Urinary bladder (tissue), 4 donors: ENCODE results near the gene PFDN2. TPM values are rescaled to one million over a fixed set of nuclear protein-coding genes. Genes with fewer than 3 reads are reported as not detected.
A peak's percentile ranks its signal among the peaks of the same experiment; 100 is the strongest.

Source experiments
- DNase-seq: peaks from one replicate; pipeline ENCODE4 v3.0.0-alpha.2; 2015; ENCODE audit errors: extremely low spot score
- H3K27ac ChIP-seq: one replicate; pipeline ENCODE4 v1.5.1; 2013; ENCODE audit warnings: low read depth, mild to moderate bottlenecking, moderate library complexity
- H3K36me3 ChIP-seq: one replicate; pipeline ENCODE4 v1.6.1; 2013; ENCODE audit warnings: mild to moderate bottlenecking, moderate library complexity; ENCODE audit not compliant: insufficient read depth
- H3K4me1 ChIP-seq: one replicate; pipeline ENCODE4 v1.6.1; 2013; ENCODE audit warnings: mild to moderate bottlenecking, moderate library complexity; ENCODE audit not compliant: insufficient read depth
- H3K4me3 ChIP-seq: one replicate; pipeline ENCODE4 v1.5.1; 2013; ENCODE audit warnings: low read depth, low read length
- WGBS: extraction: QIAGEN DNeasy Blood & Tissue Kit; methylation state at CpG from one replicate; pipeline ENCODE4 v1.1.7; 2013; 5-methylcytosine and 5-hydroxymethylcytosine counted together
- polyA plus RNA-seq: library from polyadenylated mRNA; stranded (reverse); fragments of 200-250 nt; gene quantifications from one replicate; pipeline ENCODE4 v1.2.3, GENCODE V29; 2013
- total RNA-seq: library from RNA; depleted of rRNA; stranded (reverse); fragments of >200 nt; gene quantifications from one replicate; pipeline ENCODE4 v1.2.3, GENCODE V29; 2014
- donor health status: healthy with polysubstance abuse.
- donor health status: healthy.

PFDN2 gene, protein sequence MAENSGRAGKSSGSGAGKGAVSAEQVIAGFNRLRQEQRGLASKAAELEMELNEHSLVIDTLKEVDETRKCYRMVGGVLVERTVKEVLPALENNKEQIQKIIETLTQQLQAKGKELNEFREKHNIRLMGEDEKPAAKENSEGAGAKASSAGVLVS
- 9.8 TPM for total RNA-seq
- polyA plus RNA-seq: 108 TPM

DNA sequence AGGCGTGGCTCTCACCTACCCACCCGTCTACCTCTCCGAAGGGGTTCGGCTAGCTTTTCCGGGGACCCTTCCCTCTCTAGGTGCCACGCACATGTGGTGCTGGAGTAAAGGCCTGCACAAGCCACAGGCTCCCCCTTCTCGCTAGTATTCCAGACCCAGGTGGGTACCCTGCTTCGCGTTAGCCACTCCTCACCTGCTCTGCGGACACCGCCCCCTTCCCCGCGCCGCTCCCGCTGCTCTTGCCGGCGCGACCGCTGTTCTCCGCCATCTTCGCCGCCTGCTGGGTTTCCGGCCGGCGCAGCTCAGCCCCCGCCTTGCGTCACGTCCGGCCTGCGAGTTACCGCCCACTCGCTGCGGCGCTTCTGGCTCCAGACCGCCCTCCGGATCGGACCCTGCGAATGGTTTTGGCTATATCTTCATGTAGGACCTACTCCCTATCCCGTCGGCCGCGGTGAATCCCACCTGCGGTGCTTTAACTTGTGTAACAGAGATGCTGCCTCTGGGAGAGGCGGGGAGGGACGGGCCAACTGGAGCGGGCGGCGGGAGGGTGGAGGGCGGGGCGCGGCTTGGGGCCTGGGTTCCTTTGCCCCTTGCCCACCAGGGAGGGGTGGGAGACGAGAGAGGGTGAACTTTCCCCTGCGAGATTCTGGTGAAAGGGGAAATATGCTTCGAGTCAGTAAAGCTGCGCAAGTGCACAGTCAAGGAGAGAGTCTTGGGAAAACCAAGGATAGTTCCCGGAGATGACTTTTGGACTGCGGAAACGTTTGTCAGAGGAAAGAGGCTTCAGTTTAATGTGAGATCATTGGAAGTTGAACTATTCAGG is at the start of gene PFDN2, which contains the start of gene NIT1:
Gene PFDN2 (minus strand): TSS at position 279 of the 823 bp plus-strand sequence. CDS start 11 bp downstream, at position 268.
Gene NIT1 (plus strand): TSS at position 347 of the 823 bp plus-strand sequence. CDS start 72 bp downstream, at position 419.
- Histone ChIP-seq H3K4me1 (peaks cover 3% of the 10 kb centered on the region), H3K4me3 (peak within 1 kb of the TSS; percentile 64), H3K27ac (peak within 1 kb of the TSS; percentile 91), H3K36me3 (peaks cover 1% of the 10 kb centered on the region)
- WGBS: under 1% methylated on average over 58 of the region's 58 CpGs
- DNase-seq: no peak

DNA sequence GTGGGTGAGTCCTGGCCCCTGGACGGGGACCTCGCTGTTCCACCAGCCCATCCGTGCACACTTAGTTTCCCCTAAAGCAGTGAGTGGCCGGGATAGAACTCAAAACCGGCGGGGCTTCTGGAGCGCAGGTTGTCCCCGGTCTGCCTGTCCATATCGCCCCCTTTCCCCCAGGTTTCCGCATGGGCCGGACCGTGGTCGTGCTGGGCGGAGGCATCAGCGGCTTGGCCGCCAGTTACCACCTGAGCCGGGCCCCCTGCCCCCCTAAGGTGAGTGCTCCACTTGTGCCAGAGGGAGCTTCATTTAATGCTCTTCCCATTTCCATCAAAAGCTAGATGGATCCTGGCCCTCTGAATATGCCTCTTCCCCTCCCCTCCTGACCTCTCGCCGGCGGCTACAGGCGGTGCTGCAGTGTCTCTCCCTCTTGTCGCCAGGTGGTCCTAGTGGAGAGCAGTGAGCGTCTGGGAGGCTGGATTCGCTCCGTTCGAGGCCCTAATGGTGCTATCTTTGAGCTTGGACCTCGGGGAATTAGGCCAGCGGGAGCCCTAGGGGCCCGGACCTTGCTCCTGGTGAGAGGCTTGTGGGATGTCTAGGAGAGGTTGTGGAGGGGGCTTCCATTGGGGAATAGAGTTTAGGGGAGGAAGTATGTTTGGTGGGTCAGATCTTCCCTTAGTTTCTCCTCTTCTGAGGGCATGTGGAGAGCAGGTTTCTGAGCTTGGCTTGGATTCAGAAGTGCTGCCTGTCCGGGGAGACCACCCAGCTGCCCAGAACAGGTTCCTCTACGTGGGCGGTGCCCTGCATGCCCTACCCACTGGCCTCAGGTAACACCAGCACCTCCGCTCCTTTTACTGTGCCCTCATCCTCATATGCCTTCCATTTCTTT is 49.1 kb upstream of the PFDN2 start:
- peaks cover 4% of the 10 kb centered on the region for H3K36me3 ChIP-seq
- no peak for DNase-seq
- WGBS: 6% methylated on average over 33 of the region's 33 CpGs
- H3K4me3 ChIP-seq: peak overlapping the region; percentile 60
- no peaks in the 10 kb centered on the region for H3K4me1 ChIP-seq
- peak overlapping the region; percentile 47 for H3K27ac ChIP-seq

DNA sequence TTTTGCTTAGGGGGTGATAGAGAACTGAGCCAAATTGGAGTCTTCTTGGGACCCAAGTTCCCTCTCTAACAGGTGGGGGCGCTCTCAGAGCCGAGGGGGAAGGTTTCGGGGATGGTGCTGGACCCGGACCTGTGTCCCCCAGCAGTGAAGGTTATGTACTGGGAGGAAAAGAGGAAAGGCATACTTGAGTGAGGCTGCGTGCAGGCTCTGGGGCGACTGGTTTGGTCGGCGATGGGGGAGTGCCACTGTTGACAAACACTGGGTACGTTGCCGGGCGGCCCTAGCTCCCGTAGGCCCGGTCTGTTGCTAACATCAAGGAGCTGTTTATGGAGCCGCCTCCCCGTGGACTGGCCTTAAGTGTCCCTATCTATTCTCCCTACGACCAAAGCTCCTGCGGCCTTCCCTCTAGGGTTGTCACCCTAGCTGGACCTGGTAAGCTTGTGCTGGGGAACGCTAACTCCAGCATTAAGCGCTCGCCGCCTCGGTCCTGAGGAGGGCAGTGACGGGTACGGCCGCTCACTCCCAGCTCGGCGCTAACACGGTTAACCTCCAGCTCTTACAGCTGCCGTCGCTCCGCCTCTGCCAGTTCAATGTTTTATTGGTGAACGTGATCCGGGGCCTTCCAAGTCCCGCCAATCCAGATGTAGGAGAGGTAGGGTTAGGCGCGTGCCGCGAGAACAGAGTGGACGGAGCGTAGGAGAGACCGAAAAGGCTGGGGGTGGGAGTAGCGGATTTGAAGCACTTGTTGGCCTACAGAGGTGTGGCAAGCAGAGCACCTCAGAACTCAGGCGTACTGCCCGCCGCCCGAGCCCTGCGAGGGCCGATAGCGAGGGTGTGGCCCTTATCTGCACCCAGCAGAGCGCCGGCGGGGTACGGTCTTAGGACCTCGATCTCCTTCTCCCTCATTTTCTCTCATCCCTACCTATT is 48.2 kb upstream of the PFDN2 start, which contains the start of gene PPOX:
Gene PPOX (plus strand): TSS at position 685 of the 927 bp plus-strand sequence. CDS start 422 bp downstream, outside the sequence.
- H3K36me3 ChIP-seq: no peaks in the 10 kb centered on the region
- peak; percentile 99 for DNase-seq
- WGBS: under 1% methylated on average over 54 of the region's 54 CpGs

DNA sequence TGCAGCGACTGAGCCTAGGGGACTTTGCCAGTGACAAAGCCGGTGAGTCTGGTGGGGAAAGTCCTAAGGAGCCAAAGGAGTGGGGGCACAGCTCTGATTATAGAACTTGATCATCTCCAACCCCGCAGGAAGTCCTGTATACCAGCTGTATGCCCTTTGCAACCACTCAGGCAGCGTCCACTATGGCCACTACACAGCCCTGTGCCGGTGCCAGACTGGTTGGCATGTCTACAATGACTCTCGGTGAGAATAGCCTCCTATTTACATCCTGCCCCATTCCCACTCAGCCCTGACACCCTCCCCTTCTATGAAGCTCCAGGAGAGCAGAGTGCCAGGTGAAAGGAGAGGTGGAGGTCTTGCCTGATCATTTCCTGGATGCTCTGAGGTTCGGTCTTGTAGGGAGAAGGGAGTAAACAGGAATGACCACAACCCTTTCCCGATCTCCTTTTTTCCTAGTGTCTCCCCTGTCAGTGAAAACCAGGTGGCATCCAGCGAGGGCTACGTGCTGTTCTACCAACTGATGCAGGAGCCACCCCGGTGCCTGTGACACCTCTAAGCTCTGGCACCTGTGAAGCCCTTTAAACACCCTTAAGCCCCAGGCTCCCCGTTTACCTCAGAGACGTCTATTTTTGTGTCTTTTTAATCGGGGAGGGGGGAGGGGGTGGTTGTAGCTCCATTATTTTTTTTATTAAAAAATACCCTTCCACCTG is 47.2 kb upstream of the PFDN2 start:
- no peak for DNase-seq

More for the DNA sequence above, 48.2 kb upstream of the PFDN2 start, which contains the start of gene PPOX:
- H3K27ac ChIP-seq: peak within 1 kb of the TSS; percentile 89
- peak within 1 kb of the TSS; percentile 60 for H3K4me3 ChIP-seq
- H3K4me1 ChIP-seq: no peaks in the 10 kb centered on the region

DNA sequence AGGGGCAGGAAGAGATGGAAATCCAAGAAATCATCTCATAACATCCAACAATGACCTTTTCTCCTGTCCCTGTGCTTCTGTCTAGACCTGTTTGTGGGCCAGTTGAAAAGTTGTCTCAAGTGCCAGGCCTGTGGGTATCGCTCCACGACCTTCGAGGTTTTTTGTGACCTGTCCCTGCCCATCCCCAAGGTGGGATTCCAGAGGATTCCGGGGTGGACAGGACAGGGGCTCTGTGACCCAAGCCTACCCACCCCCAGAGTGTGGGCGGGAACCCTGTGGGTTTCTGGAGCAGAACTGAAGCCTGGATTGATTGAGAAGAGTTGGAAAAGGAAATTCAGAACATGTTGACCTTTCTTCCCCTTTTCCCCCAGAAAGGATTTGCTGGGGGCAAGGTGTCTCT is 46.0 kb upstream of the PFDN2 start:
- no peak for DNase-seq
- 93% methylated on average over 5 of the region's 5 CpGs for WGBS
- Histone ChIP-seq H3K4me1 (no peaks in the 10 kb centered on the region), H3K27ac (no peak overlapping the region), H3K4me3 (no peak overlapping the region), H3K36me3 (no peaks in the 10 kb centered on the region)

More for the DNA sequence above, 47.2 kb upstream of the PFDN2 start:
- Histone ChIP-seq H3K4me1 (no peaks in the 10 kb centered on the region), H3K27ac (peak overlapping the region; percentile 89), H3K4me3 (no peak overlapping the region), H3K36me3 (no peaks in the 10 kb centered on the region)
- 64% methylated on average over 14 of the region's 14 CpGs for WGBS

DNA sequence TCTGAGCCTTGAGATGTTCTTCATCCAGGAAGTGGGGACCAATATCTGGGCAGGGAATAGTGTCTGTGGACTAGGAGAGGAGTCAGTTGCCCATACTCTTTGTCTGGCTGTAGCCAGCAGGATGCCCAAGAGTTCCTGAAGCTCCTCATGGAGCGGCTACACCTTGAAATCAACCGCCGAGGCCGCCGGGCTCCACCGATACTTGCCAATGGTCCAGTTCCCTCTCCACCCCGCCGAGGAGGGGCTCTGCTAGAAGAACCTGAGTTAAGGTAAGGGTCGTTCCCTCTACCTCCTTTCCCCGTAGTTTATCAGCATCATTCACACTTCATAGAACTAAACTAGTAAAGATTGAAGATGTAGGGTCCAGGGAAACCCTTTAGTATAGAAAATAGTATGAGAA is 45.0 kb upstream of the PFDN2 start:
- no peak for DNase-seq
- Histone ChIP-seq H3K4me1 (no peaks in the 10 kb centered on the region), H3K4me3 (no peak overlapping the region), H3K27ac (no peak overlapping the region), H3K36me3 (no peaks in the 10 kb centered on the region)
- WGBS: 94% methylated on average over 10 of the region's 10 CpGs

DNA sequence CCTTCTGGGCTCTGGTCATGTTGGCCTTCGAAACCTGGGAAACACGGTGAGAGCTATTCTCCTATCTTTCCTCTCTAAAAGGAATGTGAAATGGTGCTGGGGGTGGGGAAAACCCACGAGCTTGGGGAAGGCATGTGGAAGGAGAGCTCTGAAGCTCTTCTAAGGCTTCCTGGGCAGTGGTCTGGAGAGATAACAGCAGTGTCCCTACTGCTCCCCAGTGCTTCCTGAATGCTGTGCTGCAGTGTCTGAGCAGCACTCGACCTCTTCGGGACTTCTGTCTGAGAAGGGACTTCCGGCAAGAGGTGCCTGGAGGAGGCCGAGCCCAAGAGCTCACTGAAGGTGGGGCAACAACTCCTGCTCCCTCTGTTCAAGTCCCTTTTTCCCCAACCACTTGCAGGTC is 44.2 kb upstream of the PFDN2 start:
- H3K4me1 ChIP-seq: no peaks in the 10 kb centered on the region
- no peak for DNase-seq
- H3K4me3 ChIP-seq: no peak overlapping the region
- no peaks in the 10 kb centered on the region for H3K36me3 ChIP-seq
- 82% methylated on average over 7 of the region's 7 CpGs for WGBS
- no peak overlapping the region for H3K27ac ChIP-seq

DNA sequence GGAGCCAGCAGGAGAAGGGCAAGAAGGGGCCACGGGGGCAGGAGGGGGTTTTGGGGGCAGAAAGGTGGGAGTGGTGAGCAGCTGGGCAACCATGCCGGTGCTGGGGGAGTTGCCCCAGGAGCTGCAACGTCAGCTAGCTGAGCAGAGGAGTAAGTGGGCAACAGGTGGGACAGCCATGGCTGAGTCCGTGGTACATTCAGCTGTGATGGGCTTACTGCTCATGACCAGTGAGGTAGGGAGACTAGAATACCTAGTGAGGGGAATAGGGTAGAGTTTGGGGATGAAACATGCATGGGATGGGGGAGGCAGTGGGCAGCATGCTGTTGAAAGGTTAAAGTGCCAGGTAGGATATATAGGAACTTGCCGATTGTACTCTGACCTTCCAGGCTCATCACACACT is 43.8 kb upstream of the PFDN2 start:
- DNase-seq: no peak
- Histone ChIP-seq H3K27ac (no peak overlapping the region), H3K36me3 (no peaks in the 10 kb centered on the region), H3K4me1 (no peaks in the 10 kb centered on the region), H3K4me3 (no peak overlapping the region)
- WGBS: 87% methylated on average over 5 of the region's 5 CpGs

DNA sequence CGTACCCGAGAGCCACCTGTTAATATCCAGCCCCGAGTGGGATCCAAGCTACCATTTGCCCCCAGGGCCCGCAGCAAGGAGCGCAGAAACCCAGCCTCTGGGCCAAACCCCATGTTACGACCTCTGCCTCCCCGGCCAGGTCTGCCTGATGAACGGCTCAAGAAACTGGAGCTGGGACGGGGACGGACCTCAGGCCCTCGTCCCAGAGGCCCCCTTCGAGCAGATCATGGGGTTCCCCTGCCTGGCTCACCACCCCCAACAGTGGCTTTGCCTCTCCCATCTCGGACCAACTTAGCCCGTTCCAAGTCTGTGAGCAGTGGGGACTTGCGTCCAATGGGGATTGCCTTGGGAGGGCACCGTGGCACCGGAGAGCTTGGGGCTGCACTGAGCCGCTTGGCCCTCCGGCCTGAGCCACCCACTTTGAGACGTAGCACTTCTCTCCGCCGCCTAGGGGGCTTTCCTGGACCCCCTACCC is 42.9 kb upstream of the PFDN2 start:
- Histone ChIP-seq H3K4me1 (no peaks in the 10 kb centered on the region), H3K36me3 (no peaks in the 10 kb centered on the region), H3K4me3 (no peak overlapping the region), H3K27ac (no peak overlapping the region)
- no peak for DNase-seq
- 92% methylated on average over 22 of the region's 22 CpGs for WGBS

DNA sequence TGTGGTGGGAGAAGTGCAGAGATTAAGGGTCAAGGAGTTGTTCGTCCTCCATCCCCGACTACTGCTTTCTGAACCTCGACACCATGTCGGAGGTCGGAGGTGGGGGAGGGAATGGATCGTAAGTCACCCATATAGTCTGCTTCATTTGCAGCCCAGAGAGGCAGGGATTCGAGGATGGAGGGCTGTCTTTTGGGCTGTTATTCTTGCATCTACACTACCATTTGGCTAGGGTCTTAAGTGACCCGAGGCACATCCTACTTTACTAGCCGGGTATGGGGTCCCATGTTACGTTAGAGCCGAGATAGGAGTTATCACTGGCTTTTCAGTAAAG is 42.0 kb upstream of the PFDN2 start:
- WGBS: 4% methylated on average over 11 of the region's 11 CpGs
- DNase-seq: no peak
- Histone ChIP-seq H3K4me3 (peak overlapping the region; percentile 94), H3K27ac (peak overlapping the region; percentile 61), H3K36me3 (no peaks in the 10 kb centered on the region), H3K4me1 (no peaks in the 10 kb centered on the region)

DNA sequence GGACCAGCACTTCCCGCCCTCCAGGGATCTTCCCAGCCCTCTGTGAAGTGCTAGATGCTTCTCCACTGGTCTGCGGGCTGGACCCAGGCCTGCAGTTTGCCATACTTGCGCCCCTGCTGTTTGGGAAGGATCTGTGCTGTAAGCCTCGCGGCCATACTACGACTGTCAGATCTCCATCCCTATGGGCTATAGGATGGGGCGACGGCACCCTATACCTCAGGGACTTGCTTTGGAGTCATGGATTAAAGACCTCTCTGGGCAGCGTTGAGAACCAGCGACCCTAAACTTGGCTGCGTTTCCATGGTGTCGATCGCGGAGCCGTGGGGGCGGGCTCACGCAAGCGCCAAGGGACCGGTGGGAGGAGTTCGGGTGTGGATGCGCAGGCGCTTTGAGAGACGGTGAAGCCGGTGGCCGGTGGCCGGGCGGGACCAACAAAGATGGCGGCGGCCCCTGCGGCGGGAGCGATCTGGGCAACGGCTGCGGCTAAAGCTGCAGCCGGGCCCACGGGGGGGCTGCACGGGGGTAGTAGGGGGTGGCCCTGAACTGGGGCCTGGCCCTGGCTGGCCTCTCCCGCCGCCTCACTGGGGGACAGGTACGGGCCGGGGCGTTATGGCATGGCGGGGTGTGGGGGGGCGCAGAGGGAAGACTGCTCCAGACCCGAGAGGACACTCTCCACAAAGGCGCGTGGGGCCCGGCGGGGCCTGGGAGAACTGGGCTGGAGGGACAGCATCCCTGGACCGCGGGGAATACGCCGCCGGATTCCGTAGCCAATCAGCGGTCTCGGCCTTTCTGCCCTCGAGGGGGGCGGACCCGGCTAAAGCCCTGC is 41.5 kb upstream of the PFDN2 start, which contains the start of gene USP21:
Gene USP21 (plus strand): TSS at position 414 of the 826 bp plus-strand sequence. CDS start 1,141 bp downstream, outside the sequence.
- 1% methylated on average over 60 of the region's 60 CpGs for WGBS
- H3K4me1 ChIP-seq: peaks cover 1% of the 10 kb centered on the region
- peak within 1 kb of the TSS; percentile 94 for H3K4me3 ChIP-seq
- no peaks in the 10 kb centered on the region for H3K36me3 ChIP-seq
- peak; percentile 86 for DNase-seq
- H3K27ac ChIP-seq: peak within 1 kb of the TSS; percentile 68
